C1 segment of cervical spinal cord (tissue), 14 donors: ENCODE measurements around the gene PDZK1IP1.
A peak's percentile ranks its signal among the peaks of the same experiment; 100 is the strongest.
"Not testable (repeated sequence)": the region's sequence is repeated elsewhere in the genome, so short reads cannot be mapped to it uniquely, and the experiment has no call there.

Source experiments
- DNase-seq, 14 donors: peaks; one replicate each; lab custom pipeline; 2025; lab: John Stamatoyannopoulos, UW

Gene PDZK1IP1

GRCh38 chr1:47181095-47181954 lies 8.5 kb downstream of the PDZK1IP1 start:
- no peak for DNase-seq

GRCh38 chr1:47180603-47181094 lies 9.2 kb downstream of the PDZK1IP1 start:
- DNase-seq = no peak

- DNase-seq = no peak
Observed at GRCh38 chr1:47179988-47180563, 9.8 kb downstream of the PDZK1IP1 start.

GRCh38 chr1:47179017-47179987 lies 10.5 kb downstream of the PDZK1IP1 start:
- DNase-seq = peak in 11 of 14 donors; percentile 27 to 79 (median 57)

GRCh38 chr1:47178654-47179016 lies 11.2 kb downstream of the PDZK1IP1 start:
- DNase-seq = no peak

DNA sequence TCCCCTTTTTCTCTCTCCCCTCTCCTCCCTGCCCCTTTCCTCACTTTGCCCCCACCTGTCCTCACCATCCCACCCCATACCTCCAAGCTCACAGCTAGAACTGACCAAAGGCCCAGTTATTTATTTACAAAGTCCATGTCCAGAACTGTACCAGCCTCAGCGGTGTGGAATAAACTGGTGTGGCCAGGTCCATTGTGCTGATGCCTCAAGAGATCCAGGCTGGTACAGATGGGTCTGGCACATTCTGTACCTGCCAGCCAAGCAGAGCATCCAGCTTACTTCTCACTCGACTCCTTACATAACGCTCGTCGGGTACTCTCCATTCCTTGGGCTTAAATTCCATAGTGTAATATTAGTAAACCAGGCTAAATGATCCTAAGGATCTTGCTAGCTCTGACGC lies 11.8 kb downstream of the PDZK1IP1 start:
- DNase-seq = no peak

DNA sequence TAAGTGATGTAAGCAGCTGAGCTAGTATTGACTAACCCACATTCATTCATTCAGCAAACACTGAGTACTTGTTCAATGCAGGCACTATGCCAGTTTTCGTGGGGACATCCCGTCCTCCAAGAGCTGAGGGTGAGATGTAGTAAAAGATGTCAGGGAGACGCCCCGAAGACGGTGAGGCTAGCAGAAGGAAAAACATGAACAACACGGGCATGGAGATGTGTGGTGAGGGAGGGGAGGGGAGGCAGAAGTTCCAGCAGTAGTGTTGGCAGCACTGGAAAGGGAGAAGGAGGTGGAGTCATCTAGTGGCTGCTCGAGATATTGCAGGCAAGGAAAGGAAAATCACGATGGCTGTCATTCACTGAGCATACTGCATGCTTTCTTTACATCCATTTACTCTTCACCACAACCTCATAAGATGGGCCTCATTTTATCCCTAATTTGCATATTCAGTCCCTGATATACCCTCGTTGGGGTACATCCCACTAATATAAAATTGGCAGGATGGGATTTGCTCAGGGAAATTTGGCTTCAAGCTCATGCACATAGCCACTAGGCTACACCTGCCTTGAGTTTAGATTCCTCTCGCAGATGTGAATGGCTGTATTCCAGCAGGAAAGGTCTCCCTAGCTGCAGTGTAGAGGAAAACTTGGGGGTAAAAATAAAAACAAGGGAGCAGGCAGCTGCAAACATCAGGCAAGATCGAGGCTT lies 14.5 kb downstream of the PDZK1IP1 start:
- peak in 8 of 14 donors; percentile 7 to 55 (median 32) for DNase-seq

DNA sequence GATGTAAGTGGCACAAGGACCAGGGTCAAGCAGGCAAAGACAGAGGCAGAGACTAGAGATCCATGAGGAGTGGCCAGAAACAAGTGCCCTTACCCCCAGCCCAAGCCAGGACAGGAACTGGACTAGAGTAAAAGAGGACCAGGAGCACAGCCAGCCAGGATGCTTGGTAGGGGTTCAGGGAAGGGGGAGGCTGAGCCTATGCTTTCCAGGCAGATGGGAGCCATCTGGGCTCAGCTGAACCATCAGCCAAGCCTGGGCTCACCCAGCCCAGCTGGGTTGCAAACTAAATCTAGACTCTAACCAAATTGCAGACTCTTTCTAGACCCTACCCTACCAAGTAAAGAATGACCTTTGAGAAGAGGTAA lies 15.2 kb downstream of the PDZK1IP1 start:
- DNase-seq = no peak

DNA sequence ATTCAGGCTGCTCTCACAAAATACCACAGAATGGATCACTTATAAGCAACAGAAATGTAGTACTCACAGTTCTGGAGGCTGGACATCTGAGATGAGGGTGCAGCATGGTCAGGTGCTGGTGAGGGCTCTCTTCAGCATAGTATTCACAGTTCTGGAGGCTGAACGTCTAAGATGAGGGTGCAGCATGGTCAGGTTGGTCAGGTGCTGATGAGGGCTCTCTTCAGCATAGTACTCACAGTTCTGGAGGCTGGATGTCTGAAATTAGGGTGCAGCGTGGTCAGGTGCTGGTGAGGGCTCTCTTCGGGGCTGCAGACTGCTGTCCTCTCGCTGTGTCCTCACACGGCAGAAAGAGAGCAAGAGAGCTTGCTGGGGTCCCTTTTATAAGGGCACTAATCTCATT lies 17.1 kb downstream of the PDZK1IP1 start:
- DNase-seq = no peak

DNA sequence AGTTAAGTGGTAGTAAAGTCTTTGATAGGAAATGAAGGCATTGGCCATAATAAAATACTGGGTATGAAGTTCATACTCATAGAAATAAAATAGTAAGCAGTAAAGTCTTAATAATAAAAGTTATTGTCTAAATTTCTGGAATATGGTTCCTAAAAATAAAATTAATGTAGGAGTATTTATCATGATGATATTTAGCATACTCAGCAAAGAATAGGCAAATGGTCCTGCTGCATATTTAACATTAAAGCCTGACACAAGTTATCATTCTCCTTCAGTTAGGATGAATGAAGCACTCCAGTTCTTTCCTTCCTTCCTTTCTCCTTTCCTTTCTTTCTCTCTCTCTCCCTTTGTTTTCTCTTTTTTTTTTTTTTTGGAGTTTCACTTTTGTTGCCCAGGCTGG lies 25.3 kb downstream of the PDZK1IP1 start:
- DNase-seq = no peak

- DNase-seq = no peak
Observed at GRCh38 chr1:47161298-47162040, 28.4 kb downstream of the PDZK1IP1 start.

DNA sequence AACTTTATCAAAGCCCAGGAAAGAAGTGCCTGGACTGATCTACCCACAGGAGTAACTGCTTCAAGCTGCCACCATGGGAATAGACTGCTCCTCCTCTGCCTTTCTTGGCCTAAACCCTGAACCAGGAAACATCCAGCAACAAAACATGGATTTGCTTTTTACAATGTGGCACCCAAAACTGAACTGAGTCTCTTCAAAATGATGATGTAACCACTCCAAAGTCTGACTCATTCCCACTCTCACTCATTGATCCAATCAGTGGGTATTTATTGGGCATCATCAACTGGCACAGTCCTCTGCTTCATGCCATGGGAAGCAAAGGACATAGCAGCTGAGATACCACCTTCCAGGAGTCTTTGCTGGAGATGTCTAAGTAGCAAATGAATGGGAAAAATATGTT lies 29.1 kb downstream of the PDZK1IP1 start:
- DNase-seq = no peak

GRCh38 chr1:47157957-47158356 lies 31.9 kb downstream of the PDZK1IP1 start:
- DNase-seq = not testable (repeated sequence)

DNA sequence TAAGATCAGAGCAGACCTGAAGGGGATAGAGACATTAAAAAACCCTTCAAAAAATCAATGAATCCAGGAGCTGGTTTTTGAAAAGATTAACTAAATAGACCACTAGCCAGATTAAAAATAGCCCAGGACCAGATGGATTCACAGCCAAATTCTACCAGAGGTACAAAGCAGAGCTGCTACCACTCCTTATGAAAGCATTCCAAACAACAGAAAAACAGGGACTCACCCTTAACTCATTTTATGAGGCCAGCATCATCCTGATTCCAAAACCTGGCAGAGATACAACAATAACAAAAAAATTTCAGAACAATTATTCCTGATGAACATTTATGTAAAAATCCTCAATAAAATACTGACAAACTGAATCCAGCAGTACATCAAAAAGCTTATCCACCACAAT lies 33.4 kb downstream of the PDZK1IP1 start:
- not testable (repeated sequence) for DNase-seq

DNA sequence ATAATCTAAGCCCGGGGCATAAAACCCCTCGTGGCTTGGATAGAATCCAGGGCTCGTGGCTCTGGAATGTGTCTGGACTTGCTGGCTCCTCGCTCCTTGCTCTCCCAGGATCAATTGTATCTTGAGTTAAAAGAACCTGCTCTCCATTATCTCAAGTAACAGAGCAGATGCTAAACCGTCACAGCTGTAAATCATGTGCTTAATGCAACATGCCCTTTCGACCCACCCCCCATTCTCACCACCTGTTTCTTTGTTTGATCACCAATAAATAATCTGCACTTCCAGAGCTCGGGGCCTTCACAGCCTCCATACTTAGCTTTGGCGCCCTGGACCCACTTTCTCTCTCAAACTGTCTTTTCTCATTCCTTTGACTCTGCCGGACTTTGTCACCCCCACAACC lies 40.7 kb downstream of the PDZK1IP1 start:
- not testable (repeated sequence) for DNase-seq

DNA sequence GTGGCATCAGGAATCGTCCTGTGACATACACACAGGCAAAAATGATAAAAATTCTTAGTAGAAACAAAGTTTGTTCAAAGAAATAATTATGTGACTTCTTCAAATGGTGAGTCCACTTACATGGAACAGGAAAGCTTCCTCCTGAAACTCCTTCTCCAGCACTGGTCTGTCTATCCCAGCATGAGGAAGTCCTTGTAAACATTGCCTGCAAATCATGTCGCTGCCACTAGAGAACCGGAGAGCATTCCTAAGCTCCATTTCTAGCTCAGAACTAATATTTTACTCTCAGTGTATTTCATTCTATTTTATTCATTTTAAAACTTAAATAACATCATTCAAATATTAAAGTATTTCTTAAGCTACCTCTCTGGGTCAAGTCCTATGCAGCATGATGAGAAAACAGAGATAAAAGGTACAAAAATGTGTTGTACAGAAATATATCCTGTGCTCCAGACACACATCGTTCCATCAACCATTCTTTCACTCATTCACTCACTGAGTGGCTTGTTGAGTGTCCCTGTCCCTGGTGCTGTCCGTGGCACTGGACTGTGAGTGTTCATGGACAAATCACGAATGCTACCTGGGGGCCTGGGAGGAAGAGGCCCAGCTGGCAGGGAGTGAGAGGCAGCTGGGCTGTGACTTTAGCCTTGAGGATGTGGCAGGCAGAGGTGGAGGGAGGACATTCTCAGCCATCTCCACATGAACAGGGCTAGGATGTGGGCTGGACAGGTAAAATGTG lies 42.6 kb downstream of the PDZK1IP1 start:
- DNase-seq = no peak

DNA sequence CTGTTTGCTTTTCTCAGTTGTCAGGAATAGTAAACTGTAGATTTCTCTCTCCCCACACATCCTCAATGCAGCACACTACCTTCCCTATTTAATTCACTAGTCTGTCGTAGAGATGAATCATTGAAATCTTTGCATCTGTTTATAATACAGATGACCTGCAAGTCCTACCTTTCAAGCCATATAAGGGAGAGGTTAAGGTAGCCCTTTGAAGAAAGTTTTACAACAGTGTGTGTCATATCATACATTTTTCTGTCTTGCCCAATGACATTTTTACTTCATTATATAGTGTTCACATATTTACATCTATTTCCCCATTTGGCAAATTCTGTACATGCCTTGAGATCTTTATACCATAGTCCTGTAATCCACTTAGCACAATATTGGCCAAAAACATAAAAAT lies 43.3 kb downstream of the PDZK1IP1 start:
- DNase-seq = not testable (repeated sequence)

DNA sequence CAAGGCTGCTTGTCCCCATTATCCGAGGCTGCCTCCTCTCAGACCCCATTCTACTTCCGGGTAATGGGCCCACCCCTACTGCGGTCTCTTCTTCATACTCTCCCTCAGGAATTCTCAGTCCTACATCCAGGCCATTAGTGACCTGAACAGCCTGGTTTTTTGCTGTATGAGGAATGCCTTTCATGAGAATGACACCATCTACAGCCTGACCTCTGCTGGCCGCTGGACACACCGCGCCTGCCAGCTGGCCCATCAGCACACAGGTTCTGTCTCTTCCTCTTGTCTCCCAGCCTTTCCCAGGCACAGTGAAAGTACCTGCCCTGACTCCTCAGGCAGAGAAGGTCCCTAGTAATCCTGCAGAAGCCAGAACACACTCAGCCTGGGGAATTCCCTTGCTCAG lies 46.2 kb downstream of the PDZK1IP1 start:
- DNase-seq = not testable (repeated sequence)

GRCh38 chr1:47140358-47140757 lies 49.5 kb downstream of the PDZK1IP1 start:
- not testable (repeated sequence) for DNase-seq
